DMS79 treated with DMSO at 0.1 percent for 48 hours (cell line): ENCODE results near the gene KIF1B.
A peak's percentile ranks its signal among the peaks of the same experiment; 100 is the strongest.

Experiments used
- DNase-seq: peaks from one replicate; lab custom pipeline; 2025; lab: John Stamatoyannopoulos, UW

Gene KIF1B, protein sequence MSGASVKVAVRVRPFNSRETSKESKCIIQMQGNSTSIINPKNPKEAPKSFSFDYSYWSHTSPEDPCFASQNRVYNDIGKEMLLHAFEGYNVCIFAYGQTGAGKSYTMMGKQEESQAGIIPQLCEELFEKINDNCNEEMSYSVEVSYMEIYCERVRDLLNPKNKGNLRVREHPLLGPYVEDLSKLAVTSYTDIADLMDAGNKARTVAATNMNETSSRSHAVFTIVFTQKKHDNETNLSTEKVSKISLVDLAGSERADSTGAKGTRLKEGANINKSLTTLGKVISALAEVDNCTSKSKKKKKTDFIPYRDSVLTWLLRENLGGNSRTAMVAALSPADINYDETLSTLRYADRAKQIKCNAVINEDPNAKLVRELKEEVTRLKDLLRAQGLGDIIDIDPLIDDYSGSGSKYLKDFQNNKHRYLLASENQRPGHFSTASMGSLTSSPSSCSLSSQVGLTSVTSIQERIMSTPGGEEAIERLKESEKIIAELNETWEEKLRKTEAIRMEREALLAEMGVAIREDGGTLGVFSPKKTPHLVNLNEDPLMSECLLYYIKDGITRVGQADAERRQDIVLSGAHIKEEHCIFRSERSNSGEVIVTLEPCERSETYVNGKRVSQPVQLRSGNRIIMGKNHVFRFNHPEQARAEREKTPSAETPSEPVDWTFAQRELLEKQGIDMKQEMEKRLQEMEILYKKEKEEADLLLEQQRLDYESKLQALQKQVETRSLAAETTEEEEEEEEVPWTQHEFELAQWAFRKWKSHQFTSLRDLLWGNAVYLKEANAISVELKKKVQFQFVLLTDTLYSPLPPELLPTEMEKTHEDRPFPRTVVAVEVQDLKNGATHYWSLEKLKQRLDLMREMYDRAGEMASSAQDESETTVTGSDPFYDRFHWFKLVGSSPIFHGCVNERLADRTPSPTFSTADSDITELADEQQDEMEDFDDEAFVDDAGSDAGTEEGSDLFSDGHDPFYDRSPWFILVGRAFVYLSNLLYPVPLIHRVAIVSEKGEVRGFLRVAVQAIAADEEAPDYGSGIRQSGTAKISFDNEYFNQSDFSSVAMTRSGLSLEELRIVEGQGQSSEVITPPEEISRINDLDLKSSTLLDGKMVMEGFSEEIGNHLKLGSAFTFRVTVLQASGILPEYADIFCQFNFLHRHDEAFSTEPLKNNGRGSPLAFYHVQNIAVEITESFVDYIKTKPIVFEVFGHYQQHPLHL (N-terminal part only)

GRCh38 chr1:10209905-10210810, at the start of gene KIF1B:
TSS of gene KIF1B (plus strand) at chr1:10210570. CDS start at chr1:10232329, 21,759 bp downstream.
- peak; percentile 96 for DNase-seq

- DNase-seq = peak; percentile 15
Measured at GRCh38 chr1:10160907-10161490, 49.4 kb upstream of the KIF1B start.

DNA sequence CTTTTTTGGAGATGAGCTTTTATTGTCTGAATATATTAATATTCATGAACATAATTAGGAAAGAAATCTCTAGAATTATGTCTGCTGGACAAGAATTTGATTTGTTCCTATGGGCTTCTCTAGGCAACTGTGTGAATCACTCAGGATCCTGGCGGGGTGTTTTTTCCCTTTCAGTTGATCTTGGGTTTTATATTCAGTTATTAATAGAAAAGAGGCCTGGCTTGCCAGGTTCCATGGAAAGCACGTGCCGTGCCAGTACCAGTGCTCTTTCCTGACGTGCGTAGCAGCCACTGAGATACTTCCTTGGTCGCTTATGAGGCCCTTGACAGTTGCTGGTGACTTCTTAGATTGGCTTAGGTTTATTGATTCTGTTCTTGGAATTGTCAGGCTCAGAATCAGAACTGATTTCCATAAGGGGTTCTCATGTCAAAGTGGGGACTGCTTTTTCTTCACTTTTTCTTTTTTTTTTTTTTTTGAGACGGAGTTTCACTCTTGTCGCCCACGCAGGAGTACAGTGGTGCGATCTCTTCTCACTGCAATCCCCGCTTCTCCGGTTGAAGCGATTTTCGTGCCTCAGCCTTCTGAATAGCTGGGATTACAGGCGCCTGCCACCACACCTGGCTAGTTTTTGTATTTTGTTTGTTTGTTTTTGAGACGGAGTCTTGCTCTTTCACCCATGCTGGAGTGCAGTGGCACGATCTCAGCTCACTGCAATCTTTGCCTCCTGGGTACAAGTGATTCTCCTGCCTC, 48.7 kb upstream of the KIF1B start:
- no peak for DNase-seq

DNA sequence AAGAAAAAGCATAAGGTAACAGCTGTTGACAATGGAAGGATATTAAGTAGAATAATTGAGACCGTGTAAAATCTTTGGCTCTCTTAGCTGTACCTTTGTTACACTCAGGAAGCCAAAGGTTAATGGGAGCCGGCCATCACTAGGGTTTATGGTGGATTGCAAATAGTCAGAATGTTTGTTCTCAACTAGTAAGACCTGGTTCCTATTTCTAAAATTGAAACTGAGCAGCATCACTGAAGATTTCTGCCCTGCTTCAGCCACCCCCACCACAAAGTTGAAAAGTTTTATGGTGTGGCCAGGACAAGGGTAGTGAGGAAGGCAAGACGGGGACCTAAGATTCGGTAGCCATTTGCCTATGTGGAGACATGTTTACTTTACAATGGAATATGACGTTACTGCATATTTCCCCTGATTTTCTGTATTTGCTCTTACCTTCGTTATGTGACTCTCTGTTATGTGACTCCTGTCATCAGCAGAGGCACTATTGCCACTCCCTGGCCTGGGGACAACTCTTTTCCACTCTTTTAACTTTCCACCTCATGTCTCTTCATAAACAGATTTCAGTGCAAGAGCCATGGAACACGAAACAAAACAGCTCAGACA, 41.4 kb upstream of the KIF1B start:
- DNase-seq = no peak

- DNase-seq = no peak
Measured at GRCh38 chr1:10170239-10170574, 40.2 kb upstream of the KIF1B start.

- DNase-seq = no peak
Measured at GRCh38 chr1:10171105-10171767, 39.1 kb upstream of the KIF1B start.

- no peak for DNase-seq
Measured at GRCh38 chr1:10171995-10172669, 38.2 kb upstream of the KIF1B start.

DNA sequence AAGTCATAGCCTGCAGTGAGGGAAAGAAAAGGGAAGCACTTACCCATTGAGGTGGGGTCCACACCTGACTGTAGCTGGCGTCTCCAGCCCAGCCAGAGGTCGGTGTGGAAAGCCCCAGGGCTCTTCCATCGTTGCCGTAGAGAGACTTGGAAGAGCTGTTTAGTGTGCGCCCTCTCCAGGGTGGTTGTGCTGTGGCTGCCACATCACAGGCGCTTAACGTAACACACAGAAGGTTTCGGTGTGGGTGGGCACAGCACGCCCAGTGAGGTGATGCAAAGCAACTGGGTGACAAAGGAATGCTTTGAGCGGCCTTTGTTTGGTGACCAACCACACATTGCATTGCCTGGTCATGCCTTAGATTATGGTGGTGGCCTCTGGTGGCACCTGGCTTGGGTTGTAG, 36.8 kb upstream of the KIF1B start:
- no peak for DNase-seq

GRCh38 chr1:10177876-10178275, 32.5 kb upstream of the KIF1B start:
- no peak for DNase-seq

- no peak for DNase-seq
Measured at GRCh38 chr1:10178597-10179405, 31.6 kb upstream of the KIF1B start.

- no peak for DNase-seq
Measured at GRCh38 chr1:10179406-10180091, 30.8 kb upstream of the KIF1B start.

- no peak for DNase-seq
Measured at GRCh38 chr1:10181154-10181553, 29.2 kb upstream of the KIF1B start.

GRCh38 chr1:10185759-10186158, 24.6 kb upstream of the KIF1B start:
- DNase-seq = no peak

GRCh38 chr1:10186331-10187025, 23.9 kb upstream of the KIF1B start:
- DNase-seq = no peak

DNA sequence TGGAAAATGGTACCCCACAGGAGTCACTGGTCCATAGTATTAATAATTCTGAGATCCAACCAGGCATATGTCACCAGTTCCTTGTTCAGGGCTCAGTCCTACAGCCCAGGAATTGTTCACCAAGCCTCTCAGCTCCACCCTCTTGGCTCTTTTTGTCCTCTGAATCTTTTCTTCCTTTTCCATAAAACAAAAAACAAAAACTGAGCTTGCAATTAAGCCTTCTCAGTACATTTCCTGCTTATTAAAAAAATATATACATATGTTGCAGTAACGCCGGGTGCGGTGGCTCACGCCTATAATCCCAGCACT, 23.4 kb upstream of the KIF1B start:
- DNase-seq = no peak

GRCh38 chr1:10188133-10188650, 22.2 kb upstream of the KIF1B start:
- no peak for DNase-seq

GRCh38 chr1:10189659-10190058, 20.7 kb upstream of the KIF1B start:
- DNase-seq = no peak
